ENCODE data around the gene GSS. TPM values are rescaled to one million over a fixed set of nuclear protein-coding genes. Genes with fewer than 3 reads are reported as not detected.

The GSS gene
- total RNA-seq, 1 donor from 2014 or later = 64.8 TPM

DNA sequence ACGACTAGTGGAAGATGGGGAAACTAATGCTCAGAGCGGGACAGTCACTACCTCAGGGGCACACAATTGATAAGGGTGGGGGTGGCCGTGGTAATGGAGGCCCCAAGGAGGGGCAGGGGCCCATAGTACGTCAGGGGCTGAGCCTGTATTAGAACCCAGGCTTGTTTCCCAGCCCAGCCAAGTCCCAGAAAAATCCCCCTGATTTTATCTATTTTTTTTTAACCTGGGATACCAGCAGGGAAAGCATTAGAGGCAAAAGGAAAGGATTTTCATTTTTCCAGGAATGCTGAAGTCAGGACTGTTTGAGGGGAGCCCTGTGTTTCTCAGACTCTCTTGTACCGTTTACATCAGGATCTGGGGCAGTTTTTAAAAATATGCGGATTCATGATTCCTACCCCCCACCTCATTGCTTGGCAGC, 444 bp upstream of the GSS start:
- no peak for DNase-seq (ENCODE audit: low read depth)
- no peaks in the 10 kb centered on the region for H3K36me3 ChIP-seq (ENCODE audit: control insufficient read depth, insufficient read depth, low read length)
- TF ChIP-seq CTCF (IDR thresholded peaks at IDR 0.05; ENCODE audit: insufficient read depth, low read length, poor library complexity, severe bottlenecking) = no peak
- no peaks in the 10 kb centered on the region for H3K27me3 ChIP-seq (ENCODE audit: control insufficient read depth, insufficient read depth, low read length)
- H3K4me3 ChIP-seq (ENCODE audit: low read depth, low read length) = peak overlapping the region; percentile 67

- no peak for TF ChIP-seq CTCF (IDR thresholded peaks at IDR 0.05; ENCODE audit: insufficient read depth, low read length, poor library complexity, severe bottlenecking)
- H3K27me3 ChIP-seq (ENCODE audit: control insufficient read depth, insufficient read depth, low read length) = no peaks in the 10 kb centered on the region
- H3K36me3 ChIP-seq (ENCODE audit: control insufficient read depth, insufficient read depth, low read length) = no peaks in the 10 kb centered on the region
- no peak for DNase-seq (ENCODE audit: low read depth)
- peak overlapping the region; percentile 67 for H3K4me3 ChIP-seq (ENCODE audit: low read depth, low read length)
These were observed 739 bp downstream of the GSS start for GRCh38 chr20:34954904-34955230.

GRCh38 chr20:34953960-34954359, 1.6 kb downstream of the GSS start:
- Histone ChIP-seq H3K4me3 (ENCODE audit: low read depth, low read length) (no peak overlapping the region), H3K27me3 (ENCODE audit: control insufficient read depth, insufficient read depth, low read length) (no peaks in the 10 kb centered on the region), H3K36me3 (ENCODE audit: control insufficient read depth, insufficient read depth, low read length) (no peaks in the 10 kb centered on the region)
- no peak for TF ChIP-seq CTCF (IDR thresholded peaks at IDR 0.05; ENCODE audit: insufficient read depth, low read length, poor library complexity, severe bottlenecking)
- DNase-seq (ENCODE audit: low read depth) = no peak

- no peaks in the 10 kb centered on the region for H3K36me3 ChIP-seq (ENCODE audit: control insufficient read depth, insufficient read depth, low read length)
- DNase-seq (ENCODE audit: low read depth) = no peak
These were observed 2.9 kb downstream of the GSS start for GRCh38 chr20:34952671-34953070.

GRCh38 chr20:34951652-34952051, 4.0 kb downstream of the GSS start:
- TF ChIP-seq CTCF (IDR thresholded peaks at IDR 0.05; ENCODE audit: insufficient read depth, low read length, poor library complexity, severe bottlenecking) = no peak
- no peak overlapping the region for H3K4me3 ChIP-seq (ENCODE audit: low read depth, low read length)
- H3K36me3 ChIP-seq (ENCODE audit: control insufficient read depth, insufficient read depth, low read length) = no peaks in the 10 kb centered on the region
- H3K27me3 ChIP-seq (ENCODE audit: control insufficient read depth, insufficient read depth, low read length) = no peaks in the 10 kb centered on the region
- no peak for DNase-seq (ENCODE audit: low read depth)

More at GRCh38 chr20:34952671-34953070, 2.9 kb downstream of the GSS start:
- no peak overlapping the region for H3K4me3 ChIP-seq (ENCODE audit: low read depth, low read length)
- TF ChIP-seq CTCF (IDR thresholded peaks at IDR 0.05; ENCODE audit: insufficient read depth, low read length, poor library complexity, severe bottlenecking) = no peak
- no peaks in the 10 kb centered on the region for H3K27me3 ChIP-seq (ENCODE audit: control insufficient read depth, insufficient read depth, low read length)

DNA sequence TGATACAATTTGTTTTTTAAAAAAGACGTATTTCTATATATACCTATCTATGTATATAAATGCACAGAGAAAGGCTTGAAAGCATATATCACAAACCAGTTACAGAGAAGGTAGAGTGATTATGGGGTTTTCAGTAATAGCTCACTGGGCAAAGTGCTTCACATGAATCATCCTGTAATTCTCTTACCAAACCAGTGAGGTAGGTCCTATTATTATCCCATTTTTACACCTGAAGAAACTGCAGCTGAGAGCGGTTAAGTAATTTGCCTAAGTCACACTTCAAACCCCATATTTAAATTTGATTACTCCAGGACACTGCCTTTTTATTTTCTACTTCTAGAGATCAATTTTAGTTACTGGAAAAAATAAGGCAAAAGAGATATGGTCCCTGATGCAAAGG, 4.4 kb downstream of the GSS start:
- Histone ChIP-seq H3K27me3 (ENCODE audit: control insufficient read depth, insufficient read depth, low read length) (no peaks in the 10 kb centered on the region), H3K4me3 (ENCODE audit: low read depth, low read length) (no peak overlapping the region), H3K36me3 (ENCODE audit: control insufficient read depth, insufficient read depth, low read length) (no peaks in the 10 kb centered on the region)
- TF ChIP-seq CTCF (IDR thresholded peaks at IDR 0.05; ENCODE audit: insufficient read depth, low read length, poor library complexity, severe bottlenecking) = no peak
- DNase-seq (ENCODE audit: low read depth) = no peak
